Measurements from ENCODE around the gene ZC3H15.

DNA sequence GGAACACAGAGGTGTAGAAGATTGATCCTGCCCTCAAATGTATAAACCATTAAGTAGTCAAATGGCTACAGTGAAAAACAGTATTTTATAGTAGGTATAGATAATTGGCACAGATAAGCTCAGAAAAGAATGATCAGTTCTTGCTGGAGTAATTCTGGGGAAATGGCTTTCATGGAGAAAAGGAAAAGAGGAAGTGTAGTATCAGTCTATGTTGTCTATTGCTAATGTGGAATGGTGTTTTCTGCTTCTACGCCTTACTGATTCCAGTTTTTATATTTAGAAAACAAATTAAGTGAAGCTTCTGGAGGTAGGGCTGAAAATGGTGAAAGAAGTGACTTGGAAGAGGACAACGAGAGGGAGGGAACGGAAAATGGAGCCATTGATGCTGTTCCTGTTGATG is 22.2 kb downstream of the ZC3H15 start:
- TF ChIP-seq SP4 (IDR thresholded peaks at IDR 0.05; ENCODE audit: low read length), result no peak
- no peak for TF ChIP-seq HDAC6 (IDR thresholded peaks at IDR 0.05; ENCODE audit: low read depth, low read length)
- TF ChIP-seq NRF1 (IDR thresholded peaks at IDR 0.05; ENCODE audit: low read depth, low read length), result no peak
- no peak for TF ChIP-seq RNF2 (IDR thresholded peaks at IDR 0.05; ENCODE audit: borderline replicate concordance, low read depth, low read length, missing control alignments, poor library complexity, severe bottlenecking)
- TF ChIP-seq POLR2A (IDR thresholded peaks at IDR 0.05; ENCODE audit: control extremely low read depth in 1 of 2, low read depth in 2 of 2, low read length in 2 of 2), result no peak
- TF ChIP-seq, protein P1, sequence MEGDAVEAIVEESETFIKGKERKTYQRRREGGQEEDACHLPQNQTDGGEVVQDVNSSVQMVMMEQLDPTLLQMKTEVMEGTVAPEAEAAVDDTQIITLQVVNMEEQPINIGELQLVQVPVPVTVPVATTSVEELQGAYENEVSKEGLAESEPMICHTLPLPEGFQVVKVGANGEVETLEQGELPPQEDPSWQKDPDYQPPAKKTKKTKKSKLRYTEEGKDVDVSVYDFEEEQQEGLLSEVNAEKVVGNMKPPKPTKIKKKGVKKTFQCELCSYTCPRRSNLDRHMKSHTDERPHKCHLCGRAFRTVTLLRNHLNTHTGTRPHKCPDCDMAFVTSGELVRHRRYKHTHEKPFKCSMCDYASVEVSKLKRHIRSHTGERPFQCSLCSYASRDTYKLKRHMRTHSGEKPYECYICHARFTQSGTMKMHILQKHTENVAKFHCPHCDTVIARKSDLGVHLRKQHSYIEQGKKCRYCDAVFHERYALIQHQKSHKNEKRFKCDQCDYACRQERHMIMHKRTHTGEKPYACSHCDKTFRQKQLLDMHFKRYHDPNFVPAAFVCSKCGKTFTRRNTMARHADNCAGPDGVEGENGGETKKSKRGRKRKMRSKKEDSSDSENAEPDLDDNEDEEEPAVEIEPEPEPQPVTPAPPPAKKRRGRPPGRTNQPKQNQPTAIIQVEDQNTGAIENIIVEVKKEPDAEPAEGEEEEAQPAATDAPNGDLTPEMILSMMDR (IDR thresholded peaks at IDR 0.05; ENCODE audit: control extremely low read depth in 1 of 3, insufficient read depth in 1 of 3, low read depth in 1 of 3, low read length in 3 of 3), result no peak
- TF ChIP-seq SIX5 (IDR thresholded peaks at IDR 0.05; ENCODE audit: low read depth, low read length), result no peak
- TF ChIP-seq TAF1 (IDR thresholded peaks at IDR 0.05; ENCODE audit: low read depth, low read length), result no peak
- no peak for TF ChIP-seq EP300 (IDR thresholded peaks at IDR 0.05; ENCODE audit: borderline replicate concordance in 1 of 2, low read depth in 2 of 2, low read length in 2 of 2)
- TF ChIP-seq, protein P2, sequence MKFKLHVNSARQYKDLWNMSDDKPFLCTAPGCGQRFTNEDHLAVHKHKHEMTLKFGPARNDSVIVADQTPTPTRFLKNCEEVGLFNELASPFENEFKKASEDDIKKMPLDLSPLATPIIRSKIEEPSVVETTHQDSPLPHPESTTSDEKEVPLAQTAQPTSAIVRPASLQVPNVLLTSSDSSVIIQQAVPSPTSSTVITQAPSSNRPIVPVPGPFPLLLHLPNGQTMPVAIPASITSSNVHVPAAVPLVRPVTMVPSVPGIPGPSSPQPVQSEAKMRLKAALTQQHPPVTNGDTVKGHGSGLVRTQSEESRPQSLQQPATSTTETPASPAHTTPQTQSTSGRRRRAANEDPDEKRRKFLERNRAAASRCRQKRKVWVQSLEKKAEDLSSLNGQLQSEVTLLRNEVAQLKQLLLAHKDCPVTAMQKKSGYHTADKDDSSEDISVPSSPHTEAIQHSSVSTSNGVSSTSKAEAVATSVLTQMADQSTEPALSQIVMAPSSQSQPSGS (IDR thresholded peaks at IDR 0.05; ENCODE audit: low read length), result no peak
- no peak for TF ChIP-seq POLR2AphosphoS5 (IDR thresholded peaks at IDR 0.05; ENCODE audit: low read depth, low read length)
- TF ChIP-seq CREB1 (IDR thresholded peaks at IDR 0.05), result no peak
- no peak for TF ChIP-seq JUND (IDR thresholded peaks at IDR 0.05; ENCODE audit: low read length)

Data from H1 (cell line).